OCI-M1 (cell line): Measurements from ENCODE around the gene CCDC88C.

ENCODE experiments used
- DNase-seq: peaks from one replicate; lab custom pipeline; 2025; lab: John Stamatoyannopoulos, UW

Gene CCDC88C

GRCh38 chr14:91377700-91378652, 39.6 kb downstream of the CCDC88C start:
- no peak for DNase-seq

- no peak for DNase-seq
Measured at GRCh38 chr14:91376547-91377477, 40.8 kb downstream of the CCDC88C start.

GRCh38 chr14:91375720-91376452, 41.7 kb downstream of the CCDC88C start:
- no peak for DNase-seq

- no peak for DNase-seq
Measured at GRCh38 chr14:91374879-91375702, 42.5 kb downstream of the CCDC88C start.

GRCh38 chr14:91374287-91374878, 43.2 kb downstream of the CCDC88C start:
- DNase-seq: no peak

- DNase-seq: no peak
Measured at GRCh38 chr14:91373591-91374254, 43.9 kb downstream of the CCDC88C start.

- DNase-seq: no peak
Measured at GRCh38 chr14:91372671-91373495, 44.7 kb downstream of the CCDC88C start.

- no peak for DNase-seq
Measured at GRCh38 chr14:91371990-91372375, 45.6 kb downstream of the CCDC88C start.

GRCh38 chr14:91371011-91371989, 46.3 kb downstream of the CCDC88C start:
- DNase-seq: no peak

- DNase-seq: no peak
Measured at GRCh38 chr14:91369628-91370445, 47.8 kb downstream of the CCDC88C start.

- no peak for DNase-seq
Measured at GRCh38 chr14:91368776-91369416, 48.7 kb downstream of the CCDC88C start.

GRCh38 chr14:91367173-91368171, 50.1 kb downstream of the CCDC88C start:
- no peak for DNase-seq

GRCh38 chr14:91366749-91367148, 50.9 kb downstream of the CCDC88C start:
- DNase-seq: no peak

- no peak for DNase-seq
Measured at GRCh38 chr14:91365552-91365951, 52.1 kb downstream of the CCDC88C start.

- DNase-seq: no peak
Measured at GRCh38 chr14:91364524-91365270, 52.9 kb downstream of the CCDC88C start.
